HG03060 (cell line): ENCODE results near the gene C22orf23.

Experiments used
- ATAC-seq: cut with Tn5 transposase; IDR thresholded peaks from one replicate; pipeline ENCODE4 v1.9.1; 2021; ENCODE audit warnings: low read depth, moderate number of reproducible peaks; ENCODE audit not compliant: unreplicated experiment

Gene C22orf23

DNA sequence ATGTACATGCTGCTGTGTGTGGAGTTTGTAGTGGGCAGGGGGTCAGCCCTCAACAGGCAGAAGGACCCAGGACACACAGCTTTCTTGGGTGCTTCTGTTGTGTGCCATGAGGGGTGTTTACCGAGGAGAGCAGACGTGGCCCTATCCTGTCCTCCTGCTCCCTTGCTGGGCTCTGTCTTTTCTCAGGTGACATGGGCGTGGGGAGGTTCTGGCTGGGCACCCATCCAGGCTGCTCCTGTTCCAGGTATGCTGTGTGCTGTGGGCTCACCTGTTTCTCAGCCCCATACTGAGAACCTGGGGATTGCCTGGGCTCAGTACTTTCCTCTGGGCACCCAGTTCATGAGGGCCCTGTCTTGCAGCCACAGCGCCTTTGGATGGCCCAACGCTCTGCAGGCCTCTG, 24.0 kb downstream of the C22orf23 start:
- ATAC-seq: no peak

DNA sequence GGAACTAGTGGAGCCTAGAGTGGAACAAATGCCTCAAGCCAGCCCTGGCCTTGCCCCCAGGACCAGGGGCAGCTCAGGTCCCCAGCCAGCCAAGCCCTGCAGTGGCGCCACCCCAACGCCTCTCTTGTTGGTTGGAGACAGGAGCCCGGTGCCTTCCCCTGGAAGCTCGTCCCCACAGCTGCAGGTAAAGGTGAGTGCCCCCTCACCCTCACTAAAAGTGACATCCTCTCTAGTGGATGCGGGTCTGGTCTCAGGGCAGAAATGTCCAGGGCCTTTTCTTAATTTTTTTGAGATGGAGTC, 25.8 kb downstream of the C22orf23 start:
- no peak for ATAC-seq

DNA sequence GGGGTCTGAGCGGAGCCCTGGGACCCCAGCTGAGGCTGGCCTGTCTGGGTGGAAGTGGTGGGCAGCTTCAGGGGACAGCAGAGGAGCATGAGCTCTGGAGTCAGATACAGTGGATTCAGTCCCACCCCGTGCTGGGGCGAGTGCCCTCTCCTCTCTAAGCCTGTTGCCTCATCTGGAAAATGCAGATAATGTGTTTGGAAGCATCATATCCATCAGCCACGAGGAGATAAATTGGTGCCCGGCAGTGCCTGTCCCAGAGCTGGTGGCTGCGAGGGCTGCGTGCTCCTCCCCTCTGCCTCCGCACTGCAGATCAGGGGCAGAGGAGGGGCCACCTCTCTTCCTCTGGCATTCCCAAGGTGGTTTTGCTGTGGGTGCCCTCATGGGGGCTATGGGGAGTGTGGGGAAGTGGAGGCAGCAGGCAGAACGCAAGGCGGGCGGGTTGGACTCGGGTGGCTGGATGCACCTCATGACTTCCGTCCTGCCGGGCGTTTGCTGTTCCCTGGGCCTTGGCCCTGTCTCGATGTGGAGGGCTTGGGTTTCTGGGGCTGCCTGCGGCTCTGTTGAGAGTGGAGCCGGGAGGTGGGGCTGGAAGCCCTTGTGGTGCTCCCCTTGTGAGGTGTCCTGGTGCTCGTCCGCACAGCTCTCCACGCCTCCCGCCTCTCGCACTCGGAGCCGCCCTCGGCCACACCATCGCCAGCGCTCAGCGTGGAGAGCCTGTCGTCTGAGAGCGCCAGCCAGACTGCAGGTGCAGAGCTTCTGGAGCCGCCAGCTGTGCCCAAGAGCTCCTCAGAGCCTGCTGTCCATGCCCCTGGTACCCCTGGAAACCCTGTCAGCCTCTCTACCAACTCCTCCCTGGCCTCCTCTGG, 26.4 kb downstream of the C22orf23 start:
- ATAC-seq: no peak

DNA sequence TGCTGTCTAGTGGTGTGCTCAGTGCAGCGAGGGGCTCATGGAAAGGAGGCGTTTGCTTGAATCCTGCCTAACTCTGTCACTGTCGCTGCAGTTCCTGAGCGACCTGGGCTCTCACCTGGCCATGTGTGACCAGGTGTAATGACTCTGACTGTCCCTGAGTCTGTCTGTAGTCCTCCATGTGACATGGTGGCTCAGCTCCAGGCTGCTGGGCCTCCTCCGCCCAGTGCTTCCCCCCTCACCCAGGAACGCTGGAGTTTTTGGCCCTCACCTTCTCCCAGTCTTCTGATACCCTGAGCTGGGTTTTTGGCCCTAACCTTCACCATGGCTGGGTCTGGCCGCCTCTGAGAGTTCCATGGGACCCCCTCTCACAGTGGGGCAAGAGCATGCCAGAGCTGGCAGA, 27.0 kb downstream of the C22orf23 start:
- no peak for ATAC-seq

DNA sequence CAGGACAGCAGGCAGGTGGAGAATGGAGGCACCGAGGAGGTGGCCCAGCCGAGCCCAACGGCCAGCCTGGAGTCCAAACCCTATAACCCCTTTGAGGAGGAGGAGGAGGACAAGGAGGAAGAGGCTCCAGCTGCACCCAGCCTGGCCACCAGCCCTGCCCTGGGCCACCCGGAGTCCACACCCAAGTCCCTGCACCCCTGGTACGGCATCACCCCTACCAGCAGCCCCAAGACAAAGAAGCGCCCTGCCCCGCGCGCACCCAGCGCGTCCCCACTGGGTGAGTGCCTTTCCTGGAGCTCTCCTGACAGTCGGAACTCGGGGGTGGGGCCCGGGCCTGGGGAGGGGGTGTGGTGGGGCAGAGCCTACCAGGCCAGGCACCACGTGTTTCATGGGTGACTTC, 27.6 kb downstream of the C22orf23 start:
- ATAC-seq: no peak

DNA sequence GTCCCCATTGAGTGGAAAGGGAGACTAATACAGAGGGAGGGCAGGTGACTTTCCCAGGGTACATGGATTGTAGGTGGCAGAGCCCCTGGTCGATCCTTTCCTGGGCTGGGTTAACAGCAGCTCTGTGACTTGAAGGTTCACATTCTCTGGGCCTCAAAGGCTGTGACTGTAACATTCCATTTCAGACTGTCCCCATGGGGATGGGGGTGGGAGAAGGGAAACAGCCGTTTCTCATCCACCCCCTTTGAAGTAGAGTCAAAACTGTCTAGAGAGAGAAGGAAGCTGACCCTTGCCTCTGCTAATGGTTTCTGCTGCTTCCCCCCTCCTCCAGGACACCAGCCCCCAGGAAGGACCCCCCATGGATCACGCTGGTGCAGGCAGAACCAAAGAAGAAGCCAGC, 28.1 kb downstream of the C22orf23 start:
- no peak for ATAC-seq

DNA sequence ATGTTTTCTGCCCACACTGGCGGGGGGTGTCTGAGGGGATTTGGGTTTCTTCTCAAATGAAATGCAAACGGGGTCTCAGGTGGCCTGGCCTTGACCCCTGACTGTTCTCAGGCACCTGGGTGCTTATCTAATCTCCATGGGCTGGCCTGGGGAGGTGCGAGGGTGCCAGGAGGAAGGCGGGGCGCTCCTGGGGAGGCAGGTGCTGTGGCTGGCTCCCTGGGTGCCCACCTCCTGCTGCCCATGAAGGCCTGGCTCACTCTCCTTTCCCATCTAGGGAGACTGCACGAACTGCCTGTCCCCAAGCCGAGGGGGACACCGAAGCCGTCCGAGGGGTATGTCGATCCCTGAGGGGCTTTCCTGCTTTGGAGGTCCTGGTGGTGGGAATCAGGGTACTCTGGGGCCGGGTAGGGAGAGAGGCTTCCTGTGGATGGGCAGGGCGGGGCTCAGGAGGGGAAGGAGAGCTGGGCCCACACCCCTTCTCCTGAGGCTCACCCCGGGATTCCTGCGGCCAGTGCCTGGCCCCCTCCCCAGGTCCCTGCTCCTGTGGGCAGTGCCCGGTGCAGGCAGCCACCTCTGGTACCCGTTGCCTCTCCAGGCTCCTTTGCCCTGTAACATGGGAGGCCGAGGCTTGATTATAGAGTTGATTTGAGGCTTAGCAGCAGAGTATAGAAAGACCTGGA, 28.9 kb downstream of the C22orf23 start:
- no peak for ATAC-seq

DNA sequence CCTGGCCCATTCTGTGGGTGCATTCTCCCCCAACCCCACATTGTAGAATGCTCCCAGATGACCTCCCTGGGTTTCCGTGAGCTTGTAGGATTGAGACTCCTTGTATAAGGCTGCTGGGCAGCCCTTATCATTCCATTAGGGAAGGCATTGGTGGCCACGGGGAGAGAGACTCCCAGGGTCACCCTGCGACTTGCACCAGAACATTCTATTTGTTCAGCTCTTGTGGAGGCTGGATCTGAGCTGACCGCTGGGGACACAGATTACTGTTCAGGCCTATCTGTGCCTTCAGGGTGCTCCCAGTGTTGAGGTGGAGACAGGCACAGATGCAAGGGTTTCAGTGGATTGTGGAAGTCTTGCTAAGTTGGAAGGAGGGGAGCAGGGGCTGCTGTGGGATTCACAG, 29.5 kb downstream of the C22orf23 start:
- ATAC-seq: no peak

DNA sequence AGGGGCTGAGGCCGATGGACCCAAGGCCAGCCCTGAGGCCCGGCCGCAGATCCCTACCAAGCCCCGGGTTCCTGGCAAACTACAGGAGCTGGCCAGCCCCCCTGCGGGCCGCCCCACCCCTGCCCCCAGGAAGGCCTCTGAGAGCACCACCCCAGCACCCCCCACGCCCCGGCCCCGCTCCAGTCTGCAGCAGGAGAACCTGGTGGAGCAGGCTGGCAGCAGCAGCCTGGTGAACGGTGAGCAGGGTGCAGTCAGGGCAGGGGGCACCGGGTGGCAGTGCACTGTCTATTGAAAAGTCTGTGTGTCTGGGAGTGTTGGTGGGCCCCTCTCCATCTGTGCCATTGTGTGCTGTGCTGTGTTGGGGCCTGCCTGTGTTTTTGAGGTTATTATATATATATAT, 31.2 kb downstream of the C22orf23 start:
- ATAC-seq: no peak

DNA sequence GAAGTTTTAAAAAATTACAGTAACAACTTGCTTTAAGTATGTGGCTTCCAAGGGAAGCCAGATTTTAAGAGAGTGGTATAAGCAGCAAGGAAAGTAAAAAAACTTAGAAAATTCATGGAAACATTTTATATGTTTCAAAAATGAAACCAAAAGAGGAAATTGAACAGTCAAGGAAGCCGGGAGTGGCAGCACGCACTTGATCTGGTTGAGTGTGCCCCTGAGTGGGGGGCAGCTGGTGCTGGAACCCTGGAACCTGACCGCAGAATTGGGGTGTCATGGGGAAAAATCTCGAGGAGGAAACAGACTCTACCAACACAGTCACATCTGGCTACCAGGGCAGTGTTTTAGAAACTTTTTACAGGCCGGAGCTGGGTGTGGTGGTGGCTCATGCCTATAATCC, 33.3 kb downstream of the C22orf23 start:
- no peak for ATAC-seq

DNA sequence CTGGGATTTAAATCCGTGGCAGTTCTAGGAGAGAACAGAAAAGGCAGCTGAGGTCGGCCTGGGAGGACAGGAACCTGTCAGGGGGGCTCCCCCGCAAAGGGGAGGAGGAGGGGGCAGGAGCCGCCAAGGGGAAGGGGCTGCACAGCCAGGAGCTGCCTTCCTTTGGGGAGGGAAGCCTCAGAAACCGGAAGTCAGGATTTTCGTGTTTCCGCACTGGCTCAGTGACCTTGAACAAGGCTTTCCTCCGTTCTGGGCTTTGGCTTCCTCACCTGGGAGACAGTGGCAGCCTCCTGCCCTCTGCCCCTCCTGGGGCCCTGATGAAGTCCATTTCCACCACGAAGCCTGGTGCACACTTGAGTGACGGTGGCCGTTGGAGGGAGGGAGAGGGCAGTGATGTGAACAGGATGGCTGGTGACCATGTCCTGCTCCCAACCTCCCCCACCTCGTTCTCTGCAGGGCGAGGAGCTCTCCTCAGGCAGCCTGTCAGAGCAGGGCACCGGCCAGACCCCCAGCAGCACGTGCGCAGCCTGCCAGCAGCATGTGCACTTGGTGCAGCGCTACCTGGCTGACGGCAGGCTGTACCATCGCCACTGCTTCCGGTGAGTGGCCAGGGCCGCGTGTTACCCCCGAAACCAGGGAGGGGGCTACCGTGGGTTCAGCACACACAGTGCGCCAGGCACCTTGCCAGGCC, 34.7 kb downstream of the C22orf23 start:
- ATAC-seq: no peak

DNA sequence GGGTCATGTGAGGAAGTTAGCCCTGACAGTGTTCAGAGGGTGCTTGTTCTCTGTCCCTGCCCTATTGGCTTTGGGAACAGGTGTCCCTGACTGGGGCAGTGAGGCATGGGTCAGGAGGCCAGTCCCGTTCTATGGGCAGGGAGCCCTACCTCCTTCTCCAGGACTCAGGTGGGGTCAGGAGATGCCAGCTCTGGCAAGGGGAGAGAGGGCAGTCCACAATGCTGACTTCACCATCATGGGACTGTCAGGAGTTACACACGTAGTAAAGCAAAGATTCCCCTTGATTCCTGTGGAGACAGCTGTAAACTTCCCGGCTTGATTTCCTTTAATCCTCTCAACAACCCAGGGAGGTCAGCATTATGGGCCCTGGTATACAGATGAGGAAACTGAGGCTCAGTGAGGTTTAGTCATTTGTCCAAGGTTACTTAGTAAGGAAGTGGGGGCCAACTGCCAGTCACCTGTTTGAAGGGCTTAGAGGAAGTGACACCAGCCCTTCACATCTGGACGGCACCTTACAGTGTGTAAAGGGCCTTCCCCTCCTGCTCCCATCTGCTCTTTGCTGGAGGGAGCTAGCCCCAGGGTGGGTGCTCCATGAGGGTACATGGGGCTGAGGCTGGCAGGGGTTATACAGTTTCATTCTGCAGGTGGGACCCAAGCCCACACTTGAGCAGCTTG, 35.4 kb downstream of the C22orf23 start:
- ATAC-seq: no peak

DNA sequence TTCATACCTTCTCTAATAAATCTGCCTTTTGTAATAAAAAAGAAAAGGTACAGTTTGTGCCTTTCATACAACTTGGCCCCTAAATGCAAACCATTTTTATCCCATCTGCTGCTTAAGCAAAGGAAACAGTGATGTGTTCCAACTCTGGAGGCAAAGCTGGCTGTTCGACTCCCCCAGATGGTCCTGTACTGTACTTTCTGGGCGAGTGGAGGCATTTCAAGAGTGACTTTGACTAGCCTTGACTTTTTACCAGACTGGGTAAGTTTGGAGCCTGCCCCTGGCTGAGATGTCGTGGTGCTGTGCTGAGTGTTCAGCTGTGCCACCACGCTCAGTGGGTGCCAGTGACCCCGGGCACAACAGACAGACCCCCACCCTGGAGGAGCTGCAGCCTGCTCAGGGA, 37.1 kb downstream of the C22orf23 start:
- no peak for ATAC-seq

DNA sequence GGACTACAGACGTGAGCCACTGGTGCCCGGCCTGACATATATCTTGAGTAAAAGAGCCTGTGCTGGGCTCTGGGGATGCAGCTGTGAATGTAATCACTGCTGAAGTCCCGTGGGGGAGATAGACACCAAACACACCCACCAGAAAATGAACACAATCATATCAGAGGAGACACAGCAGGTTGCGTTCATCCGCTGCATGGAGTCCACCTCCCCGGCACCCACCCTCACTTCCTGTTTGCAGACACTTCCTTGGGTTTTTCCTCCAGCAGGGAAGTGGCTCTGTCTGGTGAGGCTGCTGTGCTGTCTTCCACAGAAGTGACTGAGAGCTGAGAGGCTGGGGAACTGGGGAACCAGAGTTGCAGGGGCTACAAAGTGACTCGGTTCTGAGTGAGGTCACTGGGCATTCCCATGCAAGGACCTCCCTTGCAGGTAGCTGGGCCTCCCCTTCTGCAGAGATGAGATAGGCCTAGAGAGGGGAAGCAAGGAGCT, 40.1 kb downstream of the C22orf23 start:
- ATAC-seq: no peak

DNA sequence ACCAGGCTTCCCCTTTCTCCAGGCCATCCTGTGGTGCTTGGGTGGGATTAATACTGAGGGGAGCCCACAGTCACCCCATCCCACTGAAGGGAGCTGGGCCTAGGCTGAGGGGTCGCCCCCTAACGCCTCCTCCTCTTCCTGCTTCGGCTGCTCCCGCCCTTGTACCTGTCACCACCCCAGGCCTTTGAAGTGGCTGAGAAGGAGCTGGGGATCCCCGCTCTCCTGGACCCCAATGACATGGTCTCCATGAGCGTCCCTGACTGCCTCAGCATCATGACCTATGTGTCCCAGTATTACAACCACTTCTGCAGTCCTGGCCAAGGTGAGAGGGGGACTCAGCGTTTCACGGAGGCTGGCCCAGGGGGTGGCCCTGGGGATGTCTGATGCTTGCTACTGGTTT, 41.2 kb downstream of the C22orf23 start:
- no peak for ATAC-seq

DNA sequence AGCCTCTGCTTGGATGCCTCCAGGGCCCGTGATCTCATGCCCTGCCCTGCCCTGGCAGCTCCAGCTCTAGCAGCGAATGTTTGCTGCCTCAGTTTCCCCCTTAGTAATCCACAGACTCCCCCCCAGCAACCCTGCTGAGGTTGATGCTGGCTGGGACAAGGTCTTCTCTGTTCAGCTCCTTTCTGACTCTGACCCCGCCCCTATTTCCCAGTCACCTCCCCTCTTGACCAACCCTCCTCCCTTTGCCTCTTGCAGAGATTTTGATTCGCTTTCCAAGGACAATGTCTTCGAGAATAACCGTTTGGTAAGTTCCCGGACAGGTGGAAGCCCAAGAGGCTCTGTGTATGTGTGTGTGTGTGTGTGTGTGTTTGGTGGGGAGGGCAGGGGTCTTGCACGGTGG, 41.7 kb downstream of the C22orf23 start:
- no peak for ATAC-seq

DNA sequence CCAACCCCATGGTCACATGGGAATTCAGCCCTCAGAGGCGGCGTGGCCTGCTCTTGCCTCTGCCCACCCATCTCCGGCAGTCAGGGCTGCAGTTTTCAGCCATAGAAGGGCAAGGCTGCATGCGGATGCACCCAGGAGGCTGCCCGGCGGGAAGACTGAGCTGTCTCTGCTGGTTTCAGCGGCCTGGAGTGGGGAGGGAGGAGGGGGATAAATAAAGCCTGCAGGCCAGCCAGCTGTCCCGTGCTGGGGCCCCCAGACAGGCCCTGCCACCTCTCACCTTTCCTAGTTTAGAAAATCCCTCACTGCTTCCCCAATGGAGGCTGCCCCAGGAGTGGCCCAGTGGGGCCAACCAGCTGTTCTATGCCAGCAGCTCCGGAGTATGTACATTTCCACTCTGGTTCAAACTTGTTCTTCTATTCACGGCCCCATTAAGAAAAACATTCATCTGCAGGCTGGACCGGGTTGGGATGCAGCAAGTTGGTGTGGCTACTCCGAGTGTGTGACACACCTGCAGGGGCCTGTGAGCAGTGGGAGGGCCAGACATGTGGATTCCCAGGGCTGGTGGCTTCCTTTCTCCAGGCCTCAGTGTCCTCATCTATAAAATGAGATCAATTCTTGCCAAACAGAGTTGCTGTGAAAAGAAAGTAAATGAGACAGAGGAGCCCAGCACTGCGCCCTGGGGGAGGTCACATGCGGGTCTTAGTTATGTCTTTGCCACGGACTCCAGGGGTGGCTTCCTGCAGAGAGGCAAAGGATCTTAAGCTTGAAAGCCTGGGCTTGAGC, 42.3 kb downstream of the C22orf23 start:
- no peak for ATAC-seq

DNA sequence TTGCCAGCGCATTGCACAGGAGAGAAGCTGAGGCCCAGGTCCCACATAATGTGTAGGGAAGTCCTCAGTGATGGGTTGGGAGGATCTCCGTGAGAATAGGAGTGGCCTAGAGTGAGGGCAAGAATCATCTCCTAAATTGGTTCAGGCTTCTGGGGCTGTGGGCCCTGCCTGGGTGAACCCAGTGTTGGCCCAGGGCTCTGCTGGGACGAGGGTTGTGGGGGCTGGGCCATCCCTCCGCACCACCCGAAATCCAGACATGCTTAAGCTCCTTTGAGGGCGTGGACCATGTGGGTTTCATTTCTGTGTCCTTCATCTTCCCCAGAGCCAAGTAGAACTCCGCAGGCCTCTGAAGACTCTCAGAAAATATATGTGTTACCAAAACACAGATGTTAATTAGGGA, 43.6 kb downstream of the C22orf23 start:
- no peak for ATAC-seq

DNA sequence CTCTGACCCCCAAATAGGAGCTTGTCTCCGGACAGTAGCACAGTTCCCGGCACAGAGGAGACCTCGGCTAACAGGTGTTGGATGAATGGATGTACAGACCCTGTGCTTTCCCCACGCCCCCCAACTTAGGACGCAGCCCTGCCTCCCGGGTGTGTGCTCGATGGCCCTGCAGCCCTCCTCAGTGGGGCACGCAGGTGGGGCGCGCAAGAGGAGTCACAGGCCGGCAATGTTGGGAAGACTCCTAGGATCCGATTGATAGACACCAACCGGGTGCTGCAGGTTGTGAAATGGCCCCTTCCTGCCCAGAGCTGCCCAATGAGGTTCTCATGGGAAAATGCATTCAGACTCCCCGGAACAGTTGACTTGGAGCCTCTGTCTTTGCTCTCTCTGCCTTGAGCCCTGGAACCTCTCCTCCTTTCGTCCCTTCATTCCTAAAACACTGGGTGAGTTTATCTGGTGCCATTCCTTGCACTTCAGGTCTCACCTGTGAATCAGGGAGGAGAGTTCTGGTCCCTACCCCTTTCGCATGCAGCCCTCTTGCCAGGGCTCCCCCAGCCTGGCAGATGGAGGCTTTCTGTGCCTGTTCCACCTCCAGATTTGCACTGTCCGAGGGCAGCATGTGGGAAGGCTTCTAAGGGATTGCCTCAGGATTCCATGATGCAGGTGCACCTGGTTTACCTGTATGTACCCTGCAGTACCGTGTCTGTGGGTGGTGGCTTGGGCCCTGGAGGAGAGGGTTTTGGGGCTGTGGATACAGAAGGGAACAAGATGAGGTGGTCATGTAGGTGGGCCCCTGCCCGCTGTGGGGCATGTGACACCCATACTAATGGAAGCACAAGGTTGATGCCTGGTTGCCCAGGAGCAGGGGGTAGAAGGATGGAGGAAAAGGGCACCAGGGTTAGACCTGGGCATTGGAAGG, 46.1 kb downstream of the C22orf23 start:
- no peak for ATAC-seq
